Subcutaneous adipose tissue (tissue), 4 donors: ENCODE data around the gene RCSD1. TPM values are rescaled to one million over a fixed set of nuclear protein-coding genes. Genes with fewer than 3 reads are reported as not detected.

Source experiments
- CTCF ChIP-seq: fragments of 450-650 bp; IDR thresholded peaks from one replicate; pipeline ENCODE4 v1.5.1; 2016; ENCODE audit warnings: low read depth, mild to moderate bottlenecking, control low read depth, antibody characterized with exemption, moderate library complexity
- total RNA-seq, 4 donors: library from RNA; depleted of rRNA; stranded (reverse); fragments of >200 nt; gene quantifications; one replicate each; pipeline ENCODE4 v1.1.0, GENCODE V29; 2016

Gene RCSD1, protein sequence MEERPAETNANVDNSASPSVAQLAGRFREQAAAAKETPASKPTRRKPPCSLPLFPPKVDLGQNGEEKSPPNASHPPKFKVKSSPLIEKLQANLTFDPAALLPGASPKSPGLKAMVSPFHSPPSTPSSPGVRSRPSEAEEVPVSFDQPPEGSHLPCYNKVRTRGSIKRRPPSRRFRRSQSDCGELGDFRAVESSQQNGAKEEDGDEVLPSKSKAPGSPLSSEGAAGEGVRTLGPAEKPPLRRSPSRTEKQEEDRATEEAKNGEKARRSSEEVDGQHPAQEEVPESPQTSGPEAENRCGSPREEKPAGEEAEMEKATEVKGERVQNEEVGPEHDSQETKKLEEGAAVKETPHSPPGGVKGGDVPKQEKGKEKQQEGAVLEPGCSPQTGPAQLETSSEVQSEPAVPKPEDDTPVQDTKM
- total RNA-seq = 10 to 100 TPM; 22.5 to 33.3 (median 28.7) TPM

- TF ChIP-seq CTCF = no peak
These were observed at the start of gene RCSD1 for GRCh38 chr1:167629681-167630567. RCSD1 (plus strand) TSS chr1:167630232; CDS start chr1:167630424, 192 bp downstream.

DNA sequence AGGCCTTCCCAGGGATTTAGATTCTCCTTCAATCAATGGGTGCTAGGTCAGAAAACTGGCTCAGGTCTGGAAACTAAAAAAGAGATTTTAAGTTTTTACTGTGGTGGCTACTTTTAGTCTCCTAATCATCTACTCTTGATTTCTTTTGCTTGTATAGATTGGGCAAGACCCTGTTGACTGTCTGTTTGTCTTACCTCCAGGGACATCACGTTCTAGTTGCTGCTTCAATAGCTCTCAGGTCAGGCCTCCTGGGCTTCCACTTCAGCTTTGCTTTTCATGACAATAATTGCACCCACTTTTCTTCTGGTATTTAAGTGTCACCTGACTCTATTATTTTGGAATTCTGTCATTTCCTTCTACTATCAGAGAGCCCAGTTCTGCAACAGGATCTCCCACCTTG lies 48.0 kb upstream of the RCSD1 start:
- TF ChIP-seq CTCF = no peak

GRCh38 chr1:167582722-167583121 lies 47.3 kb upstream of the RCSD1 start:
- TF ChIP-seq CTCF = no peak

GRCh38 chr1:167584581-167584980 lies 45.5 kb upstream of the RCSD1 start:
- no peak for TF ChIP-seq CTCF

DNA sequence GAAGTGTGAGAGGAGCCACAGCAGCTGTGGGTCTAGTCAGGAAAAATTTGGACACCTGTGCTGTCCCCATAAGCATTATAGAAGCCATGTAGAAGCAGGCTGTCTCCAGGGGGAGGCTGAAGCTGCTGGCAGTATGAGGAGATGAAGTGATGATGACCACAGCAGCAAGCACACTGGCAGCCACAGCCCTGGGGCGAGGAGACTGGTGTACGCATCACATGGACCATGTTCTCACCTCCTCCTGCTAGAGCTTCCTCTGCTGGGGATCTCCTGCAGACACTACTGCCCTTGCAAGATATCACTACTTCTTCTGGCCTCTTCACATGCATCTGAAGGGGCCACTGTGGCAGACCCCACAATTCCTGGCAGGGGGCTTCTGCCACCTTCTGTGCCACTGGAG lies 42.7 kb upstream of the RCSD1 start:
- no peak for TF ChIP-seq CTCF

DNA sequence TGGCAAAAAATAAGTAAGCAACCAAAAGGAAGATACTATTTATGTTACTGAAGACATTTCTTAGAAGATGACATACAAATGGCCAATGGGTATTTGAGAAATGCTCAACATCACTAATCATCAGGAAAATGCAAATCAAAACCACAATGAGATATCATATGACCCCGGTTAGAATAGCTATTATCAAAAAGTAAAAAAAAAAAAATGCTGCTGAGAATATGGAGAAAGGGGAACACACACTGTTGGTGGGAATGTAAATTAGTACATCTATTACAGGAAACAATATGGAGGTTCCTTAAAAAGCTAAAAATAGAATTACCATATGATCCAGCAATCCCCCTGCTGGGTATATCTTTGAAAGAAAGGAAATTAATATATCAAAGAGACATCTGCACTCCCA lies 42.2 kb upstream of the RCSD1 start:
- TF ChIP-seq CTCF = no peak

- TF ChIP-seq CTCF = no peak
These were observed 41.7 kb upstream of the RCSD1 start for GRCh38 chr1:167588361-167588760.
